ENCODE measurements around the gene SLTM.
"Not testable (repeated sequence)": the region's sequence is repeated elsewhere in the genome, so short reads cannot be mapped to it uniquely, and the experiment has no call there.

Gene SLTM

GRCh38 chr15:58917613-58918129 is 15.8 kb downstream of the SLTM start:
- Histone ChIP-seq H3K27ac (ENCODE audit: low read depth, low read length) (peak overlapping the region; percentile 79), H3K36me3 (ENCODE audit: control insufficient read depth in 5 of 5, insufficient read depth in 5 of 5, low read length in 5 of 5) (peaks cover 1 to 25% (median 21%) of the 10 kb centered on the region in 5 donors)
- not testable (repeated sequence) for H3K4me3 ChIP-seq (ENCODE audit: low read depth in 1 of 5, low read length in 5 of 5)

GRCh38 chr15:58916962-58917361 is 16.5 kb downstream of the SLTM start:
- peak overlapping the region; percentile 14 for H3K27ac ChIP-seq (ENCODE audit: low read depth, low read length)
- no peak overlapping the region for H3K9ac ChIP-seq (ENCODE audit: low read length in 5 of 5)
- peaks cover 6 to 30% (median 25%) of the 10 kb centered on the region in 5 donors for H3K36me3 ChIP-seq (ENCODE audit: control insufficient read depth in 5 of 5, insufficient read depth in 5 of 5, low read length in 5 of 5)

More at GRCh38 chr15:58917613-58918129, 15.8 kb downstream of the SLTM start:
- peaks cover 0 to 32% (median 6%) of the 10 kb centered on the region in 5 donors for H3K4me1 ChIP-seq (ENCODE audit: control insufficient read depth in 5 of 5, insufficient read depth in 5 of 5, low read length in 5 of 5)
- not testable (repeated sequence) for H3K9ac ChIP-seq (ENCODE audit: low read length in 5 of 5); H3K9me3 ChIP-seq (ENCODE audit: control insufficient read depth in 5 of 5, low read length in 5 of 5); H3K27me3 ChIP-seq (ENCODE audit: control insufficient read depth in 5 of 5, insufficient read depth in 4 of 5, low read length in 5 of 5)

GRCh38 chr15:58910456-58910855 is 23.0 kb downstream of the SLTM start:
- H3K36me3 ChIP-seq (ENCODE audit: control insufficient read depth in 5 of 5, insufficient read depth in 5 of 5, low read length in 5 of 5) = peaks cover 18 to 57% (median 50%) of the 10 kb centered on the region in 5 donors
- no peak overlapping the region for H3K27ac ChIP-seq (ENCODE audit: low read depth, low read length)
- H3K9ac ChIP-seq (ENCODE audit: low read length in 5 of 5) = no peak overlapping the region
- H3K4me3 ChIP-seq (ENCODE audit: low read depth in 1 of 5, low read length in 5 of 5) = no peak overlapping the region
- H3K9me3 ChIP-seq (ENCODE audit: control insufficient read depth in 5 of 5, low read length in 5 of 5) = no peaks in the 10 kb centered on the region
- H3K4me1 ChIP-seq (ENCODE audit: control insufficient read depth in 5 of 5, insufficient read depth in 5 of 5, low read length in 5 of 5) = peaks cover 0 to 11% (median 6%) of the 10 kb centered on the region in 5 donors
- no peaks in the 10 kb centered on the region for H3K27me3 ChIP-seq (ENCODE audit: control insufficient read depth in 5 of 5, insufficient read depth in 4 of 5, low read length in 5 of 5)

More at GRCh38 chr15:58916962-58917361, 16.5 kb downstream of the SLTM start:
- Histone ChIP-seq H3K27me3 (ENCODE audit: control insufficient read depth in 5 of 5, insufficient read depth in 4 of 5, low read length in 5 of 5) (no peaks in the 10 kb centered on the region), H3K4me3 (ENCODE audit: low read depth in 1 of 5, low read length in 5 of 5) (no peak overlapping the region), H3K4me1 (ENCODE audit: control insufficient read depth in 5 of 5, insufficient read depth in 5 of 5, low read length in 5 of 5) (peaks cover 0 to 32% (median 6%) of the 10 kb centered on the region in 5 donors), H3K9me3 (ENCODE audit: control insufficient read depth in 5 of 5, low read length in 5 of 5) (no peaks in the 10 kb centered on the region)

- H3K9me3 ChIP-seq (ENCODE audit: control insufficient read depth in 5 of 5, low read length in 5 of 5) = no peaks in the 10 kb centered on the region
- H3K9ac ChIP-seq (ENCODE audit: low read length in 5 of 5) = no peak overlapping the region
- H3K36me3 ChIP-seq (ENCODE audit: control insufficient read depth in 5 of 5, insufficient read depth in 5 of 5, low read length in 5 of 5) = peaks cover 20 to 56% (median 46%) of the 10 kb centered on the region in 5 donors
- H3K27ac ChIP-seq (ENCODE audit: low read depth, low read length) = no peak overlapping the region
- H3K4me3 ChIP-seq (ENCODE audit: low read depth in 1 of 5, low read length in 5 of 5) = no peak overlapping the region
- peaks cover 0 to 11% (median 6%) of the 10 kb centered on the region in 5 donors for H3K4me1 ChIP-seq (ENCODE audit: control insufficient read depth in 5 of 5, insufficient read depth in 5 of 5, low read length in 5 of 5)
- H3K27me3 ChIP-seq (ENCODE audit: control insufficient read depth in 5 of 5, insufficient read depth in 4 of 5, low read length in 5 of 5) = no peaks in the 10 kb centered on the region
Measured at GRCh38 chr15:58909616-58910015, 23.9 kb downstream of the SLTM start.

- H3K36me3 ChIP-seq (ENCODE audit: control insufficient read depth in 5 of 5, insufficient read depth in 5 of 5, low read length in 5 of 5) = peaks cover 20 to 52% (median 38%) of the 10 kb centered on the region in 5 donors
Measured at GRCh38 chr15:58908550-58909309, 24.7 kb downstream of the SLTM start.

GRCh38 chr15:58900631-58901030 is 32.8 kb downstream of the SLTM start:
- peaks cover 37 to 55% (median 46%) of the 10 kb centered on the region in 5 donors for H3K36me3 ChIP-seq (ENCODE audit: control insufficient read depth in 5 of 5, insufficient read depth in 5 of 5, low read length in 5 of 5)
- no peaks in the 10 kb centered on the region for H3K27me3 ChIP-seq (ENCODE audit: control insufficient read depth in 5 of 5, insufficient read depth in 4 of 5, low read length in 5 of 5)
- H3K4me3 ChIP-seq (ENCODE audit: low read depth in 1 of 5, low read length in 5 of 5) = no peak overlapping the region
- H3K27ac ChIP-seq (ENCODE audit: low read depth, low read length) = no peak overlapping the region
- H3K9ac ChIP-seq (ENCODE audit: low read length in 5 of 5) = no peak overlapping the region
- H3K4me1 ChIP-seq (ENCODE audit: control insufficient read depth in 5 of 5, insufficient read depth in 5 of 5, low read length in 5 of 5) = peaks cover 0 to 4% (median 3%) of the 10 kb centered on the region in 5 donors
- H3K9me3 ChIP-seq (ENCODE audit: control insufficient read depth in 5 of 5, low read length in 5 of 5) = no peaks in the 10 kb centered on the region

More at GRCh38 chr15:58908550-58909309, 24.7 kb downstream of the SLTM start:
- Histone ChIP-seq H3K9ac (ENCODE audit: low read length in 5 of 5) (no peak overlapping the region), H3K4me1 (ENCODE audit: control insufficient read depth in 5 of 5, insufficient read depth in 5 of 5, low read length in 5 of 5) (peaks cover 0 to 6% (median 0%) of the 10 kb centered on the region in 5 donors), H3K9me3 (ENCODE audit: control insufficient read depth in 5 of 5, low read length in 5 of 5) (no peaks in the 10 kb centered on the region), H3K4me3 (ENCODE audit: low read depth in 1 of 5, low read length in 5 of 5) (no peak overlapping the region), H3K27me3 (ENCODE audit: control insufficient read depth in 5 of 5, insufficient read depth in 4 of 5, low read length in 5 of 5) (no peaks in the 10 kb centered on the region), H3K27ac (ENCODE audit: low read depth, low read length) (no peak overlapping the region)

- Histone ChIP-seq H3K9ac (ENCODE audit: low read length in 5 of 5) (no peak overlapping the region), H3K36me3 (ENCODE audit: control insufficient read depth in 5 of 5, insufficient read depth in 5 of 5, low read length in 5 of 5) (peaks cover 56 to 69% (median 62%) of the 10 kb centered on the region in 5 donors), H3K4me3 (ENCODE audit: low read depth in 1 of 5, low read length in 5 of 5) (no peak overlapping the region), H3K4me1 (ENCODE audit: control insufficient read depth in 5 of 5, insufficient read depth in 5 of 5, low read length in 5 of 5) (peaks cover 0 to 4% (median 3%) of the 10 kb centered on the region in 5 donors), H3K9me3 (ENCODE audit: control insufficient read depth in 5 of 5, low read length in 5 of 5) (no peaks in the 10 kb centered on the region), H3K27ac (ENCODE audit: low read depth, low read length) (no peak overlapping the region), H3K27me3 (ENCODE audit: control insufficient read depth in 5 of 5, insufficient read depth in 4 of 5, low read length in 5 of 5) (no peaks in the 10 kb centered on the region)
Measured at GRCh38 chr15:58898150-58898680, 35.3 kb downstream of the SLTM start.

- Histone ChIP-seq H3K27ac (ENCODE audit: low read depth, low read length) (no peak overlapping the region), H3K4me1 (ENCODE audit: control insufficient read depth in 5 of 5, insufficient read depth in 5 of 5, low read length in 5 of 5) (no peaks in the 10 kb centered on the region), H3K4me3 (ENCODE audit: low read depth in 1 of 5, low read length in 5 of 5) (no peak overlapping the region), H3K9ac (ENCODE audit: low read length in 5 of 5) (no peak overlapping the region), H3K36me3 (ENCODE audit: control insufficient read depth in 5 of 5, insufficient read depth in 5 of 5, low read length in 5 of 5) (peaks cover 77 to 99% (median 94%) of the 10 kb centered on the region in 5 donors), H3K27me3 (ENCODE audit: control insufficient read depth in 5 of 5, insufficient read depth in 4 of 5, low read length in 5 of 5) (no peaks in the 10 kb centered on the region), H3K9me3 (ENCODE audit: control insufficient read depth in 5 of 5, low read length in 5 of 5) (no peaks in the 10 kb centered on the region)
Measured at GRCh38 chr15:58889363-58889762, 44.1 kb downstream of the SLTM start.

GRCh38 chr15:58886921-58887320 is 46.6 kb downstream of the SLTM start:
- no peak overlapping the region for H3K4me3 ChIP-seq (ENCODE audit: low read depth in 1 of 5, low read length in 5 of 5)
- no peaks in the 10 kb centered on the region for H3K9me3 ChIP-seq (ENCODE audit: control insufficient read depth in 5 of 5, low read length in 5 of 5)
- no peaks in the 10 kb centered on the region for H3K27me3 ChIP-seq (ENCODE audit: control insufficient read depth in 5 of 5, insufficient read depth in 4 of 5, low read length in 5 of 5)
- no peak overlapping the region for H3K27ac ChIP-seq (ENCODE audit: low read depth, low read length)
- peaks cover 72 to 98% (median 92%) of the 10 kb centered on the region in 5 donors for H3K36me3 ChIP-seq (ENCODE audit: control insufficient read depth in 5 of 5, insufficient read depth in 5 of 5, low read length in 5 of 5)
- H3K4me1 ChIP-seq (ENCODE audit: control insufficient read depth in 5 of 5, insufficient read depth in 5 of 5, low read length in 5 of 5) = no peaks in the 10 kb centered on the region
- no peak overlapping the region for H3K9ac ChIP-seq (ENCODE audit: low read length in 5 of 5)

- H3K4me1 ChIP-seq (ENCODE audit: control insufficient read depth in 5 of 5, insufficient read depth in 5 of 5, low read length in 5 of 5); H3K27ac ChIP-seq (ENCODE audit: low read depth, low read length); H3K9ac ChIP-seq (ENCODE audit: low read length in 5 of 5); H3K4me3 ChIP-seq (ENCODE audit: low read depth in 1 of 5, low read length in 5 of 5); H3K9me3 ChIP-seq (ENCODE audit: control insufficient read depth in 5 of 5, low read length in 5 of 5); H3K27me3 ChIP-seq (ENCODE audit: control insufficient read depth in 5 of 5, insufficient read depth in 4 of 5, low read length in 5 of 5): not testable (repeated sequence)
- peaks cover 50 to 98% (median 93%) of the 10 kb centered on the region in 5 donors for H3K36me3 ChIP-seq (ENCODE audit: control insufficient read depth in 5 of 5, insufficient read depth in 5 of 5, low read length in 5 of 5)
Measured at GRCh38 chr15:58883926-58884325, 49.6 kb downstream of the SLTM start.

All from subcutaneous abdominal adipose tissue (tissue), 5 donors.